HG03442 (cell line): Measurements from ENCODE around the gene GOLGA6L10.
A peak's percentile ranks its signal among the peaks of the same experiment; 100 is the strongest.
"Not testable (repeated sequence)": the region's sequence is repeated elsewhere in the genome, so short reads cannot be mapped to it uniquely, and the experiment has no call there.

ENCODE experiments used
- ATAC-seq: cut with Tn5 transposase; IDR thresholded peaks from one replicate; pipeline ENCODE4 v1.9.1; 2021; ENCODE audit warnings: mild to moderate bottlenecking, moderate library complexity; ENCODE audit not compliant: unreplicated experiment

GOLGA6L10 gene

GRCh38 chr15:82349375-82349774 lies at the start of gene GOLGA6L10:
TSS of gene GOLGA6L10 (minus strand) at chr15:82349475. CDS start at chr15:82349375, 100 bp downstream.
- ATAC-seq, result not testable (repeated sequence)

GRCh38 chr15:82398785-82399184 lies 49.5 kb upstream of the GOLGA6L10 start:
- ATAC-seq, result no peak

GRCh38 chr15:82397817-82398216 lies 48.5 kb upstream of the GOLGA6L10 start:
- ATAC-seq, result no peak

GRCh38 chr15:82395788-82396187 lies 46.5 kb upstream of the GOLGA6L10 start:
- not testable (repeated sequence) for ATAC-seq

GRCh38 chr15:82393671-82394070 lies 44.4 kb upstream of the GOLGA6L10 start:
- ATAC-seq, result no peak

- not testable (repeated sequence) for ATAC-seq
Observed at GRCh38 chr15:82392077-82392476, 42.8 kb upstream of the GOLGA6L10 start.

GRCh38 chr15:82390152-82390551 lies 40.9 kb upstream of the GOLGA6L10 start:
- ATAC-seq, result not testable (repeated sequence)

GRCh38 chr15:82387209-82387608 lies 37.9 kb upstream of the GOLGA6L10 start:
- ATAC-seq, result not testable (repeated sequence)

- not testable (repeated sequence) for ATAC-seq
Observed at GRCh38 chr15:82381330-82381955, 32.2 kb upstream of the GOLGA6L10 start.

- ATAC-seq, result not testable (repeated sequence)
Observed at GRCh38 chr15:82379552-82379951, 30.3 kb upstream of the GOLGA6L10 start.

- not testable (repeated sequence) for ATAC-seq
Observed at GRCh38 chr15:82373661-82374060, 24.4 kb upstream of the GOLGA6L10 start.

GRCh38 chr15:82371656-82372055 lies 22.4 kb upstream of the GOLGA6L10 start:
- ATAC-seq, result no peak

- ATAC-seq, result not testable (repeated sequence)
Observed at GRCh38 chr15:82367790-82368189, 18.5 kb upstream of the GOLGA6L10 start.

GRCh38 chr15:82365692-82366323 lies 16.5 kb upstream of the GOLGA6L10 start:
- peak; percentile 64 for ATAC-seq

- ATAC-seq, result not testable (repeated sequence)
Observed at GRCh38 chr15:82364548-82364947, 15.3 kb upstream of the GOLGA6L10 start.

GRCh38 chr15:82362790-82363189 lies 13.5 kb upstream of the GOLGA6L10 start:
- ATAC-seq, result not testable (repeated sequence)

GRCh38 chr15:82360618-82361017 lies 11.3 kb upstream of the GOLGA6L10 start:
- ATAC-seq, result not testable (repeated sequence)

GRCh38 chr15:82355055-82355454 lies 5.8 kb upstream of the GOLGA6L10 start:
- ATAC-seq, result not testable (repeated sequence)

- ATAC-seq, result not testable (repeated sequence)
Observed at GRCh38 chr15:82354546-82354945, 5.3 kb upstream of the GOLGA6L10 start.

- ATAC-seq, result not testable (repeated sequence)
Observed at GRCh38 chr15:82347645-82348044, 1.6 kb downstream of the GOLGA6L10 start.

- ATAC-seq, result not testable (repeated sequence)
Observed at GRCh38 chr15:82345176-82345575, 4.1 kb downstream of the GOLGA6L10 start.

- ATAC-seq, result not testable (repeated sequence)
Observed at GRCh38 chr15:82344421-82344820, 4.9 kb downstream of the GOLGA6L10 start.
